Stimulated activated CD8-positive, alpha-beta memory T cell treated with anti-CD3 and anti-CD28 coated beads, Interleukin-12 subunit alpha, Interleukin-12 subunit beta, amount 100 ng/mL, for 4 hours (primary cell): ENCODE results near the gene LRRC38.
"Not testable (repeated sequence)": the region's sequence is repeated elsewhere in the genome, so short reads cannot be mapped to it uniquely, and the experiment has no call there.

ENCODE experiments used
- DNase-seq: peaks from one replicate; pipeline ENCODE4 v3.0.0-alpha.2; 2020; ENCODE audit warnings: low read depth

Gene LRRC38

DNA sequence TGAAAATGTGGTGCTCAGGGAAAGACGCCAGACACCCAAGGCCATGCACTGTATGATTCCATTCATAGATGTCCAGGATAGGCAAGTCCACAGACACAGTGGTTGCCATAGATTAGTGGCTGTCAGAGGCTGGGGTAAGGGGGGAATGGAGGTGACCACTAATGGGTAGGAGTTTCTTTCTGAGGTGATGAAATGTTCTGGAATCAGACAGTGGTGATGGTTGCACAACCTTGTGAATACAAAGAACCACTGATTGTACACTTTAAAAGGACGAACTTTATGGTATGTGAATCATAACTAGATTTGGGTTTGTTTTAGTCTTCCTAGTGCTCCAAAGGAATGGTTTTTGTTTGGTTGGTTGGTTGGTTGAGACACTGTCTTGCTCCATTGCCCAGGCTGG, 51.8 kb downstream of the LRRC38 start:
- DNase-seq = no peak

DNA sequence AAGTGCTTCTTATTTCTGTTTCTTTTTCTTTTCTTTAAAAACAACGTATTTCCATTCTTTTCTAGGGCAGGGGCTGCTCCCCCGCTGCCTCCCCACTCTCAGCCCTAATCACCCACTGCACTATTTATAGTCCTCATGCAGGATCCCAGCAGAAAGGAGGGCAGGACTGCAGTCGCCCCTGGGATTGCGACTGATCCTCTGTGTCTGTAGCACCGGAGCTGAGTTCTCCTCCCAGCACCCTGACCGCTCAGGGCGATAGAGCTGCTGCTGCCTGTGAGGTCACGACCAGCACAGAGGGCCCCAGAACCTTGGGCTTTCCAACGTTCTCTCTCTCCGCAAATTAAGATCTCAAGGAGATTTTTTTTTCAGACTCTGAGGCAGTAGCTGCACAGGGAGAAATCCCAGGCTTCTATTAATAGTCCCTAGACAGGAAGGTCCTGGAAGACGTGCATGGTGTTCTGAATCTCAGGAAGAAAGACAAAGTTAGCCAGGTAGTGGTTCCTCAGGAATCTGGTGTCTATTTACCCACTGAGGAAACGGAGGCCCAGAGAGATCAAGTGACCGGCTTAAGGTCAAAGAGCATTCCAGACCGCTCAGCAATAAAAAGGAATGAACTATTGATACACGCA, 56.8 kb downstream of the LRRC38 start:
- no peak for DNase-seq

DNA sequence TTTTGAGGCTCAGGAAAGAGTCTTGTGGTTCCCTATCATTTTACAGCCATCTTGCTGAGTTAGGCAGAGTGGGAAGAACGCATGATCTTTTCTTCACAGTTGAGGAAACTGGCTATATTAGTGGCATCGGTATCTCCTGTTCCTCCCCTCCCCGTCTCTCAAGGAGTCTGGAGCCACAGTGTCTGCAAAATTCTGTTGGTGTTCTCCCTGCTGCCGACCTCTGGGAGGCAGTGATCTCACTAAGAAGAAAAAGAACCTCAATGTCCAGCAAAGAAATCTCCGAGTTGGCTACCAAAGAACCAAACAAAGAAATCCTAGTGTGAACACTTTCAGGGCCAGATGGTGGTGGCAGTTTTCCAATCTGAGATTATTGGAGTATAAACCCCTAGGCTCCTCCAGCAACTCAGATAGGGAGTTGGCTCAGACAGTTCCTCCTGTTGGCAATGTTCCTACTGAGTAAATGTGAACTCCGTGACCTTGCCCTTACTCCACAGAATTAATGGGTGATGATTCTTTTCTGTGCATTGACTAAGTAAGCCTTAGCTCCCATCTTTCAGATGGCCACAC, 62.3 kb downstream of the LRRC38 start:
- DNase-seq = no peak

DNA sequence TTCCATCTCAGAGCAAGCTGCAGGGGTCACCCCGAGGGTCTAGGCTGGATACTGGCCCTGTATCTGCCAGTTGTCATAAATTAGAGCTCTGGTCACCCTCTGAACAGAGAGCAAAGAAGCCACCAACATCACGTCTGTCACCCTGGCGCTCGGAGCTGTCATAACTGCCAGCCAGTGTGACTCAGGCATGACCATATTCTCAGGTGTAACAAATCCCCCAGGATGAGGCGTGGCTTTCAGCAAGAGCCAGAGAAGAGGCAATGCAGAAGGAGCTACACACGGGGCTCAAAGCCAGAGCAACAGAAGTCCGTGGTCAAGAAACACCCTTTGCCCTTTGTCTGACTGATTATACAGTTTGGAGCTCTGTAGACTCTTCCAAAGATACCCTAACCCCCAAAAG, 63.6 kb downstream of the LRRC38 start:
- DNase-seq = no peak

DNA sequence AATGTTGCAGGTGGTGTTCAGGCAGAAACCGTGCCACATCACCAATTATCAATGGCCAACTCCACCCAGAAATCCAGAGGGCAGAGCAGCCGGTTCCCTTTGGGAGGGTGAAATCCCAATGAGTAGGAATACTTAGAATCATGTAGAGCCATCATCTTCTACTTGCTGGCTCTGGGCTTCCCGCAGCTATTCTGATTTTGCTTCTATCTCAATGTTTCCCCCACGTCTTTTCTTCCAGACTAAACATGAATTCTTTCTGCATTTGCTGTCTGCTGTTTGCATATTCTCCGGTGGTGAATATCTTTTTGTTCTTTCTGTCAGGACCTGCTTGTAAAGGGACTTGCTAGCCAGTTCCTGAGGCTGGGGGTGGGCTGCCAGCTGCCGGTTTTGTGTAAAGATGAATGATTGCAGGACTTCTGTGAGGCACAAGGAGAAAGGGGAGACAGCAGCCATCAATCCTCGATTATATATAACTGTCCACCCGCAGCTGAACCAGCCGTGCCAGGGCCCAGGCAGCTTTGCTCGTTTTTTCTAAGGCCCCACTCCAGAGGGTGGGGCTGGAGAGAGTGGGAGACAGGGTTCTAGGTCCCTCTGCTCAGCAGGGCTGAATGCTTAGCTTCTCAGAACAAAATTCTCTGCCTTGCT, 70.3 kb downstream of the LRRC38 start:
- DNase-seq = no peak

DNA sequence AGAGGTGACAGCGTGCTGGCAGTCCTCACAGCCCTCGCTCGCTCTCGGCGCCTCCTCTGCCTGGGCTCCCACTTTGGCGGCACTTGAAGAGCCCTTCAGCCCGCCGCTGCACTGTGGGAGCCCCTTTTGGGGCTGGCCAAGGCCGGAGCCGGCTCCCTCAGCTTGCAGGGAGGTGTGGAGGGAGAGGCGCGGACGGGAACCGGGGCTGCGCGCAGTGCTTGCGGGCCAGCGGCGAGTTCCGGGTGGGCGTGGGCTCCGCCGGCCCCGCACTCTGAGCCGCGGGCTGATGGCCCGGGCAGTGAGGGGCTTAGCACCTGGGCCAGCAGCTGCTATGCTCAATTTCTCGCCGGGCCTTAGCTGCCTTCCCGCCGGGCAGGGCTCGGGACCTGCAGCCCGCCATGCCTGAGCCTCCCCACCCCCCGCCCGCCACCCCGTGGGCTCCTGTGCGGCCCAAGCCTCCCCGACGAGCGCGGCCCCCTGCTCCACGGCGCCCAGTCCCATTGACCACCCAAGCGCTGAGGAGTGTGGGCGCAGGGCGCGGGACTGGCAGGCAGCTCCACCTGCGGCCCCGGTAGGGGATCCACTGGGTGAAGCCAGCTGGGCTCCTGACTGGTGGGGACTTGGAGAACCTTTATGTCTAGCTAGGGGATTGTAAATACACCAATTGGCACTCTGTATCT, 74.6 kb downstream of the LRRC38 start:
- DNase-seq = not testable (repeated sequence)

DNA sequence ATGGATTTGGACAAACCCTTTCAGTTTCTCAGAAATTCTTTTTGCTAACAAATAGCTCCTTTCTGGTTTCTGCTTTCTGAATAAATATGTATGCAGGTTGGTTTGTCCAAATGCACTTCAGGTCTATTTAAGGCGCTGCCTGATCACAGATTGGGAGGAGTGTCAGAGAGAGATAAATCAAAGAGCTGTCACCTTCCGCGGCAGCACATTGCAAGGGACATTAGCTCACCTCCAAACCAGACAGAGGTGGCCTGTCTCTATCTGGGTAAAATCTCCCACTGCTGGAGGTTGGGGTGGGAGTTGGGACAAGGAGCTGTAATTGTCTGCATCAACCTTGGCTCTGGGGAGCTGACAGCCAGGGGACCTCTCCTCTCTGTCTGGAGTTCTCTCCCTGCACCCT, 78.3 kb downstream of the LRRC38 start:
- DNase-seq = no peak

DNA sequence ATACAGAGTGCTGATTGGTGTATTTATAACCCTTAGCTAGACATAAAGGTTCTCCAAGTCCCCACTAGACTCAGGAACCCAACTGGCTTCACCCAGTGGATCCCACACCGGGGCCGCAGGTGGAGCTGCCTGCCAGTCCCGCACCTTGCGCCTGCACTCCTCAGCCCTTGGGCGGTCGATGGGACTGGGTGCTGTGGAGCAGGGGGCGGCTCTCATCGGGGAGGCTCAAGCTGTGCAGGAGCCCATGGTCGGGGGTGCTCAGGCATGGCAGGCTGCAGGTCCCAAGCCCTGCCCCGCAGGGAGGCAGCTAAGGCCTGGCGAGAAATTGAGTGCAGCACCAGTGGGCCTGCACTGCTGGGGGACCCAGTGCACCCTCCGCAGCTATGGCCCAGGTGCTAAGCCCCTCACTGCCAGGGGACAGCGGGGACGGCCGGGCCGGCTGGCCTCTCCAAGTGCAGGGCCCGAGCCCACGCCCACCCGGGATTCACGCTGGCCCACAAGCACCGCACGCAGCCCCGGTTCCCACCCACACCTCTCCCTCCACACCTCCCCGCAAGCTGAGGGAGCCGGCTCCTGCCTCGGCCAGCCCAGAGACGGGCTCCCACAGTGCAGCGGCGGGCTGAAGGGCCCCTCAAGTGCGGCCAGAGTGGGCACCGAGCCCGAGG, 80.0 kb downstream of the LRRC38 start:
- DNase-seq = not testable (repeated sequence)

DNA sequence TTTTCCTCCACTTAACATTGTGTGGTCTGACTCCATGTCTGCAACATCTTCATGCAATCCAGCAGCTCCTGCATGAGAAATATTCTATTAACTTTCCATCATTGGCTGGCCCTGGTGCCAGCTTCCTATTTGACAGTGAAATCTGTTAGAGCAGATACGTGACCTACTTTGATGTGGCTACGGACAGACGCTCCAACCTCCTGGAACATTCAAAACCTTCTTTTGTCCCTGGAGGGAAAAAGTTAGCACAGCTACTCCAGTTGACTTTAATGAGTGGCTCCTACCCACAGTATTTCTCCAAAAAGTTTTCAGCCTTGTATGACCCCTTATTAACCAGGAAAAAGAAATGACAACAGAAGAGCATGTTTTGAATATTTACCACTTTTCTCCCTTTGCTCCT, 81.6 kb downstream of the LRRC38 start:
- DNase-seq = no peak

DNA sequence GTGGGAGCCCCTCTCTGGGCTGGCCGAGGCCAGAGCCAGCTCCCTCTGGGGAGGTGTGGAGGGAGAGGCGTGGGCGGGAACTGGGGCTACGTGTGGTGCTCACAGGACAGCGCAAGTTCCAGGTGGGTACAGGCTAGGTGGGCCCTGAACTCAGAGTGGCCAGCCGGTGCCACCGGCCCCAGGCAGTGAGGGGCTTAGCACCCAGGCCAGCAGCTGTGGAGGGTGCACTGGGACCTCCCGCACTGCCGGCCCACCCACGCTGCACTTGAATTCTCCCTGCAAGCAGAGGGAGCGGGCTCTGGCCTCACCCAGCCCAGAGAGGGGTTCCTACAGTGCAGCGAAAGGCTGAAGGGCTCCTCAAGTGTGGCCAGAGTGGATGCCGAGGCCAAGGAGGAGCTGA, 83.3 kb downstream of the LRRC38 start:
- DNase-seq = no peak
